Measurements from ENCODE around the gene UBE2V1.

GRCh38 chr20:50050660-50051308, 62.2 kb downstream of the UBE2V1 start:
- TF ChIP-seq FOXK2 (IDR thresholded peaks at IDR 0.05) (no peak), TARDBP (IDR thresholded peaks at IDR 0.05) (no peak), BHLHE40 (IDR thresholded peaks at IDR 0.05; ENCODE audit: borderline replicate concordance) (no peak), SP1 (IDR thresholded peaks at IDR 0.05) (no peak), SUZ12 (IDR thresholded peaks at IDR 0.05) (no peak), ARNT (IDR thresholded peaks at IDR 0.05) (no peak), L3MBTL2 (conservative IDR thresholded peaks at IDR 0.05) (no peak), LEF1 (IDR thresholded peaks at IDR 0.05; ENCODE audit: borderline replicate concordance) (no peak), FOXM1 (IDR thresholded peaks at IDR 0.05; ENCODE audit: borderline replicate concordance) (no peak)
